Activated CD8-positive, alpha-beta T cell treated with anti-CD3 and anti-CD28 coated beads, Interleukin-2, amount 10 ng/mL, durations not matched to agents 7 days and 5 days (primary cell): Measurements from ENCODE around the gene OSBPL2. TPM values are rescaled to one million over a fixed set of nuclear protein-coding genes. Genes with fewer than 3 reads are reported as not detected.
A peak's percentile ranks its signal among the peaks of the same experiment; 100 is the strongest.

Source experiments
- ATAC-seq: fragments of 150-1000 bp; cut with Tn5 transposase; one replicate; pipeline ENCODE4 v1.10.0; 2021; ENCODE audit warnings: moderate library complexity
- CTCF ChIA-PET: fragments of 350-600 bp; sonication (Branson Sonifier 250); formaldehyde crosslinking; loops from one replicate; lab custom pipeline; 2021; ENCODE audit warnings: antibody characterized with exemption; lab: Charles Lee
- POLR2A ChIA-PET: fragments of 350-600 bp; sonication (Branson Sonifier 250); formaldehyde crosslinking; loops from one replicate; lab custom pipeline; 2021; ENCODE audit warnings: antibody characterized with exemption; lab: Charles Lee
- DNase-seq: peaks from one replicate; pipeline ENCODE4 v3.0.0-alpha.2; 2020
- H3K27ac Mint-ChIP-seq: one replicate; pipeline ENCODE4 v1.8.0; 2021; ENCODE audit warnings: mild to moderate bottlenecking, mixed read lengths
- H3K27me3 Mint-ChIP-seq: one replicate; pipeline ENCODE4 v1.8.0; 2021; ENCODE audit warnings: low read depth, mixed read lengths
- H3K36me3 Mint-ChIP-seq: one replicate; pipeline ENCODE4 v1.8.0; 2021; ENCODE audit warnings: low read depth, mixed read lengths
- H3K4me1 Mint-ChIP-seq: one replicate; pipeline ENCODE4 v1.8.0; 2021; ENCODE audit warnings: low read depth, mixed read lengths
- H3K4me3 Mint-ChIP-seq: one replicate; pipeline ENCODE4 v1.8.0; 2021; ENCODE audit warnings: mild to moderate bottlenecking, mixed read lengths
- H3K9me3 Mint-ChIP-seq: one replicate; pipeline ENCODE4 v1.8.0; 2022; ENCODE audit warnings: mixed read lengths; ENCODE audit not compliant: insufficient read depth
- total RNA-seq, 2 experiments: library from RNA; stranded (reverse); gene quantifications; one replicate each; pipeline ENCODE4 v1.2.3, GENCODE V29; 2021

OSBPL2 gene
- total RNA-seq, 2 experiments from 2014 or later, result 24.1 to 26.4 TPM

GRCh38 chr20:62243906-62244515, 5.7 kb downstream of the OSBPL2 start:
- no peak for DNase-seq
- no peak for ATAC-seq
- Mint-ChIP-seq H3K4me1 (peaks cover 34% of the 10 kb centered on the region), H3K27ac (no peak overlapping the region), H3K36me3 (peaks cover 4% of the 10 kb centered on the region), H3K9me3 (no peaks in the 10 kb centered on the region), H3K27me3 (no peaks in the 10 kb centered on the region), H3K4me3 (no peak overlapping the region)
- ChIA-PET POLR2A (no interaction called here), CTCF (no interaction called here)

- no peak for DNase-seq
- ATAC-seq, result no peak
- ChIA-PET POLR2A (no interaction called here), CTCF (no interaction called here)
- no peak overlapping the region for H3K4me3 Mint-ChIP-seq
- H3K9me3 Mint-ChIP-seq, result no peaks in the 10 kb centered on the region
- H3K27me3 Mint-ChIP-seq, result no peaks in the 10 kb centered on the region
- H3K4me1 Mint-ChIP-seq, result peaks cover 27% of the 10 kb centered on the region
- H3K27ac Mint-ChIP-seq, result peak overlapping the region; percentile 40
- peaks cover 4% of the 10 kb centered on the region for H3K36me3 Mint-ChIP-seq
Measured at GRCh38 chr20:62244644-62245108, 6.4 kb downstream of the OSBPL2 start.

GRCh38 chr20:62245911-62246280, 7.6 kb downstream of the OSBPL2 start:
- no peaks in the 10 kb centered on the region for H3K27me3 Mint-ChIP-seq
- no peak overlapping the region for H3K27ac Mint-ChIP-seq
- H3K36me3 Mint-ChIP-seq, result peaks cover 4% of the 10 kb centered on the region
- no peaks in the 10 kb centered on the region for H3K9me3 Mint-ChIP-seq
- ATAC-seq (no peak), DNase-seq (no peak)
- H3K4me1 Mint-ChIP-seq, result peaks cover 17% of the 10 kb centered on the region
- ChIA-PET POLR2A (interaction anchor here (0.6 kb wide), 1 partner anchor 37 kb away, joined by 3 read pairs; no protein-coding TSS in a partner anchor), CTCF (no interaction called here)
- H3K4me3 Mint-ChIP-seq, result no peak overlapping the region

GRCh38 chr20:62246431-62246830, 8.1 kb downstream of the OSBPL2 start:
- H3K27me3 Mint-ChIP-seq, result no peaks in the 10 kb centered on the region
- no peak overlapping the region for H3K4me3 Mint-ChIP-seq
- POLR2A ChIA-PET, result interaction anchor here (0.5 to 0.6 kb wide), 2 partner anchors 19 to 37 kb away, joined by 3 to 5 read pairs; no protein-coding TSS in a partner anchor
- no peaks in the 10 kb centered on the region for H3K9me3 Mint-ChIP-seq
- peaks cover 2% of the 10 kb centered on the region for H3K36me3 Mint-ChIP-seq
- no peak overlapping the region for H3K27ac Mint-ChIP-seq
- CTCF ChIA-PET, result interaction anchor here (0.6 kb wide), 1 partner anchor 1795 kb away, joined by 4 read pairs; no protein-coding TSS in a partner anchor
- no peak for DNase-seq
- H3K4me1 Mint-ChIP-seq, result peaks cover 15% of the 10 kb centered on the region
- ATAC-seq, result no peak

- CTCF ChIA-PET, result interaction anchor here (0.6 kb wide), 1 partner anchor 1795 kb away, joined by 4 read pairs; no protein-coding TSS in a partner anchor
- Mint-ChIP-seq H3K4me1 (peaks cover 11% of the 10 kb centered on the region), H3K9me3 (no peaks in the 10 kb centered on the region)
Measured at GRCh38 chr20:62246872-62247652, 8.7 kb downstream of the OSBPL2 start.

GRCh38 chr20:62248890-62249560, 10.7 kb downstream of the OSBPL2 start:
- Mint-ChIP-seq H3K27ac (no peak overlapping the region), H3K36me3 (no peaks in the 10 kb centered on the region), H3K4me3 (no peak overlapping the region), H3K9me3 (no peaks in the 10 kb centered on the region), H3K27me3 (no peaks in the 10 kb centered on the region), H3K4me1 (peaks cover 10% of the 10 kb centered on the region)
- ChIA-PET CTCF (no interaction called here), POLR2A (no interaction called here)
- DNase-seq, result no peak
- ATAC-seq, result no peak

More at GRCh38 chr20:62246872-62247652, 8.7 kb downstream of the OSBPL2 start:
- ATAC-seq, result no peak
- POLR2A ChIA-PET, result interaction anchor here (0.5 kb wide), 1 partner anchor 18 kb away, joined by 5 read pairs; no protein-coding TSS in a partner anchor
- Mint-ChIP-seq H3K36me3 (no peaks in the 10 kb centered on the region), H3K4me3 (no peak overlapping the region), H3K27ac (no peak overlapping the region), H3K27me3 (no peaks in the 10 kb centered on the region)
- no peak for DNase-seq

GRCh38 chr20:62252342-62252966, 14.1 kb downstream of the OSBPL2 start:
- Mint-ChIP-seq H3K36me3 (no peaks in the 10 kb centered on the region), H3K27ac (no peak overlapping the region), H3K27me3 (no peaks in the 10 kb centered on the region), H3K9me3 (no peaks in the 10 kb centered on the region), H3K4me3 (no peak overlapping the region), H3K4me1 (peaks cover 5% of the 10 kb centered on the region)
- DNase-seq (no peak), ATAC-seq (no peak)
- ChIA-PET POLR2A (no interaction called here), CTCF (no interaction called here)

- Mint-ChIP-seq H3K4me1 (peaks cover 5% of the 10 kb centered on the region), H3K36me3 (no peaks in the 10 kb centered on the region), H3K27ac (no peak overlapping the region), H3K27me3 (no peaks in the 10 kb centered on the region), H3K9me3 (no peaks in the 10 kb centered on the region), H3K4me3 (no peak overlapping the region)
- POLR2A ChIA-PET, result interaction anchor here (0.8 kb wide), 1 partner anchor 264 kb away, joined by 4 read pairs; no protein-coding TSS in a partner anchor
- ATAC-seq (no peak), DNase-seq (no peak)
- CTCF ChIA-PET, result no interaction called here
Measured at GRCh38 chr20:62253398-62253797, 15.1 kb downstream of the OSBPL2 start.

- Mint-ChIP-seq H3K9me3 (no peaks in the 10 kb centered on the region), H3K36me3 (peaks cover 2% of the 10 kb centered on the region), H3K27ac (no peak overlapping the region), H3K4me3 (no peak overlapping the region), H3K4me1 (peaks cover 5% of the 10 kb centered on the region), H3K27me3 (no peaks in the 10 kb centered on the region)
- ChIA-PET POLR2A (no interaction called here), CTCF (no interaction called here)
- no peak for DNase-seq
- ATAC-seq, result no peak
Measured at GRCh38 chr20:62254021-62254724, 15.9 kb downstream of the OSBPL2 start.

GRCh38 chr20:62255976-62256375, 17.7 kb downstream of the OSBPL2 start:
- H3K4me3 Mint-ChIP-seq, result no peak overlapping the region
- H3K27ac Mint-ChIP-seq, result no peak overlapping the region
- H3K4me1 Mint-ChIP-seq, result peaks cover 5% of the 10 kb centered on the region
- peaks cover 2% of the 10 kb centered on the region for H3K36me3 Mint-ChIP-seq
- no peaks in the 10 kb centered on the region for H3K9me3 Mint-ChIP-seq
- DNase-seq, result no peak
- ChIA-PET CTCF (no interaction called here), POLR2A (no interaction called here)
- no peak for ATAC-seq
- H3K27me3 Mint-ChIP-seq, result no peaks in the 10 kb centered on the region
